GM19240 (cell line): ENCODE data around the gene EXOC4.
"Not testable (repeated sequence)": the region's sequence is repeated elsewhere in the genome, so short reads cannot be mapped to it uniquely, and the experiment has no call there.

Experiments used
- DNase-seq: peaks from one replicate; pipeline ENCODE4 v3.0.0; 2011; ENCODE audit warnings: low spot score; ENCODE audit not compliant: insufficient read length

EXOC4 gene

GRCh38 chr7:133314084-133314483 lies 61.2 kb downstream of the EXOC4 start:
- no peak for DNase-seq

GRCh38 chr7:133315332-133316040 lies 62.6 kb downstream of the EXOC4 start:
- DNase-seq: no peak

DNA sequence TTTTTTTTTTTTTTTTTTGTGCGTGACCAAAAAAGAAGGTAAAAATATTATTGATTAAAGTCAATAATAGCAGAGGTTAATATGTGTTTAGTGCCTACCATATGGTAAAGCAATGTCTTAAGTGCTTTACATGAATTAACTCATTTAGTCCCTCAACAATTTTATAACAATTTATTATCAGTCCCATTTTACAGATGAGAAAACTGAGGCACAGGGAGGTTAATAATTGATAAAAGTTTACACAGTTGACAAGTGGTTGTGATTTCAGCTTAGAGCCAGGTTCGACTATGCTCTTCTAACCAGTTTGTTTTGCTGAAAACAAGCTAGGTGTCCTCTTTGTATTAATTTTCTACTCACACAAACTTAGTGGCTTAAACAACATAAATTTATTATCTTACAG lies 67.0 kb downstream of the EXOC4 start:
- DNase-seq: no peak

- no peak for DNase-seq
Observed at GRCh38 chr7:133320891-133321290, 68.0 kb downstream of the EXOC4 start.

DNA sequence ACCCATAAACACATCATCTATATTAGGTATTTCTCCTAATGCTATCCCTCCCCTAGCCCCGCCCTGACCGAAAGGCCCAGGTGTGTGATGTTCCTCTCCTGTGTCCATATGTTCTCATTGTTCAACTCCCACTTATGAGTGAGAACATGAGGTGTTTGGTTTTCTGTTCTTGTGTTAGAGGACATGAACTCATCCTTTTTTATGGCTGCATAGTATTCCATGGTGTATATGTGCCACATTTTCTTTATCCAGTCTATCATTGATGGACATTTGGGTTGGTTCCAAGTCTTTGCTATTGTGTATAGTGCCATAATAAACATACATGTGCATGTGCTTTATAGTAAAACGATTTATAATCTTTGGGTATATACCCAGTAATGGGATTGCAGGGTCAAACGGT lies 68.5 kb downstream of the EXOC4 start:
- DNase-seq: not testable (repeated sequence)

- DNase-seq: not testable (repeated sequence)
Observed at GRCh38 chr7:133326745-133327144, 73.9 kb downstream of the EXOC4 start.

GRCh38 chr7:133328021-133328420 lies 75.1 kb downstream of the EXOC4 start:
- not testable (repeated sequence) for DNase-seq

DNA sequence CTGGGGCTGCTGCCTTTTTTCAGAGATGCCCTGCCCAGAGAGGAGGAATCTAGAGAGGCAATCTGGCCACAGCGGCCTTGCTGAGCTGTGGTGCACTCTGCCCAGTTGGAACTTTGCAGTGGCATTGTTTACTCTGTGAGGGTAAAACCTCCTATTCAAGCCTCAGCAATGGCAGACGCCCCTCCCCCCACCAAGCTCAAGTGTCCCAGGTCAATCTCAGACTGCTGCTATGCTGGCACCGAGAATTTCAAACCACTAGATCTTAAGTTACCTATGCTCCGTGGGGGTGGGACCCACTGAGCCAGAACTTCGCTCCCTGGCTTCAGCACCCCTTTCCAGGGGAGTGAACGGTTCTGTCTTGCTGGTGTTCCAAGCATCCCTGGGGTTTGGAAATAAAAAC lies 77.2 kb downstream of the EXOC4 start:
- no peak for DNase-seq

DNA sequence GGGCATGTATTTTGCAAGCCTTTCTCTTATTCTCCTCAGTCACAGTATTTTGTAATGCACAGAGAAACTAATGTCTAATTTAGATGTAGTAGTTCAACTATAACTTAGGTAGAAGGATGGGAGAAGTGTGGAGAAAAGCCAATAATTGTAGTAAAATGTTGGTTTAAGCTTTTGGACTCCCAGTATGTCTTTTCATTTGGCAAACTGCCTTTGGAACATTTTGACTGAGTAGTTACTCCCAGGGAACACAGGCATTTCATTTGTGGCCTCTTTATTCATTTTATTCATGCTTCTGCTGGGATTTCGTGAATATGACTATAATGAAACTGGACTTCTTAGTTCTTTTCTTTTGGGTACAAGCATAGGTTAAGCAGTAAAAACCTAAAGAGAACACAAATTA lies 79.0 kb downstream of the EXOC4 start:
- no peak for DNase-seq

- DNase-seq: no peak
Observed at GRCh38 chr7:133339772-133340171, 86.9 kb downstream of the EXOC4 start.

- DNase-seq: no peak
Observed at GRCh38 chr7:133344275-133344674, 91.4 kb downstream of the EXOC4 start.

- DNase-seq: no peak
Observed at GRCh38 chr7:133345690-133346421, 93.0 kb downstream of the EXOC4 start.

GRCh38 chr7:133348250-133348649 lies 95.4 kb downstream of the EXOC4 start:
- no peak for DNase-seq

DNA sequence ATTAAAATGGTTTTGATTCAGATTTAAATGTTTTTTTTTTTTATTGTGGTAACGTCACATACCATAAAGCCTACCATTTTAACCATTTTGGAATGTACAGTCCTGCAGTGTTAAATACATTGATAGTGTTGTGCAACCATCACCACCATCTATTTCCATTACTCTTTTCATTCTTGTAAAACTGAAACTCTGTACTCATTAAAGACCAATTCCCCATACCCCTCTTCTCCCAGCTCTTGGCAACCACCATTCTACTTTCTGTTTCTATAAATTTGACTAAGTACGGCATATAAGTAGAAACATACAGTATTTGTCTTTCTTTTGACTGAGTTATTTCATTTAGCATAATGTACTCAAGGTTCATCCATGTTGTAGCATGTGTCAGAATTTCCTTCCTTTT lies 96.2 kb downstream of the EXOC4 start:
- no peak for DNase-seq

GRCh38 chr7:133352430-133352829 lies 99.6 kb downstream of the EXOC4 start:
- DNase-seq: no peak

GRCh38 chr7:133353775-133354174 lies 100.9 kb downstream of the EXOC4 start:
- no peak for DNase-seq

- DNase-seq: no peak
Observed at GRCh38 chr7:133354546-133355324, 101.9 kb downstream of the EXOC4 start.

DNA sequence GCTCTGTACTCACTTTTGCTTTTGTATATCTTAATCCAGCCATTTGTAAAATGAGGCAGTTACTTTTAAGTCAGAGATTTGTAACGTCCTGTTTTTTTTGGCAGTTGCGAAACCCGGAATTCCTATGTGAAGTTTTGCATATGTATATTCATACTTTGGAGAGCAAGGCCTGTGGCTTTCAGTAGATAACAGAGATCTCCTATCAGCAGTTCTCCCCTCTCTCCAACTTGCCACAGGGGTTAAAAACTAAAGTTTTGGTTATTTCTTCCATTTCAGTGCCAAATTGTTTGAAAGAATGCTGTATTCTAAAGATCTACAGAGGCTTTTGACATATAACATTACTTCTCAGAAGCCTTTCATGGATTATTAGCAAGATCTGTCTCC lies 102.4 kb downstream of the EXOC4 start:
- DNase-seq: no peak

DNA sequence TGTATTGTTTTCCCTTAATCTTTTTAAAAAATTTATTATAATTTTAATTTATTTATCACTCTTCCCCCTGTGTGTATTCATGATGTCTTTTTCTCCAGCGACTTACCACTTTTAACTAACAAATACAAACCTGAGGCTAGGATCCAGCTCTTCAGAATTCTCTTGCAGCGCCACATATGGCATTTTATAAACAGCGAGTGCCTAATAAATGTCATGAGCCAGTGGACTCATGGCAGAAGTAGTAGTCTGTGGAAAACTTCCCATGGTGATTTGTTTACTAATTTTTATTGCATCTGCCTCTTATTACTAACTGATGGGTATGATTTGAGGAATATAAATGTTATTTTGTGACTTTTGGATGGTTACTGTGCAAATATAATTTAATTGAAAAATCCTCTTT lies 102.9 kb downstream of the EXOC4 start:
- no peak for DNase-seq

- DNase-seq: no peak
Observed at GRCh38 chr7:133358708-133359107, 105.8 kb downstream of the EXOC4 start.

DNA sequence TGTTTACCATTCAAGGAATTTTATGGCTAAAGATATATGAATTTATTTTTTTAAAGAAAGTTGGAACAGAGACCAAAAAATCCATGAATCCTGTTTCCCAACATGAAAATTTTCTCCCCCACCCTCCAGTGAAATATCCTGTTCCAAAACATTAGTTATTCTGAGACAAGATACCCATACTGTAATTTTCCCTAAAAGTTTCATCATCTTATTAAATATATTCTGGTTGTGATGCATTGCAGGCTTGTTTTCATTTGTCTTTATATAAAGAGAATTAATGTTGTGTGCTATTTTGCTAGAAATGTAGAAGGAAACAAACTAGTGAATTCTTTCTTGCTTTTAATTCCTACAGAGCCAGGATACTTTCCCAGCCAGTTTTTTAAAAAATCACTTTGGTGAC lies 106.6 kb downstream of the EXOC4 start:
- DNase-seq: no peak

DNA sequence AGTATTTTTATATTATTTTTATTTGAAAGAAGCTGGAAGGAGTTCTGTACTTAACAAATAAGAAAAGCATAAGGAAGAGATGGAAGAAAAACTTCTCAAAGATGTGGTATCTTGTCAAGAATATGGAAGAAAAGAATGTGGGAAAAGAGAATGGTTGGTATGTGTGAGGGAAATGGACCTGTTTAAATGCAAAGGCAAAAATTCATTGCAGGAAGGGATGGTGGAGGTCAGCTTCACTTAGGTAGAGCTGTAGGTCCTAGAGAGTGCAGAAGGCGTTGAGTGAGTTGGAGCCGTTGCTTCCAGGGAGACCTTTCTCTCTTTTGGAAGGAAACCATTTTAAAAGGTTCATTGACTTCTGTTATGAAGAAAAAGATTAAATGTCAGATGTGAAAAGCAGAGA lies 107.3 kb downstream of the EXOC4 start:
- no peak for DNase-seq
